ENCODE measurements around the gene WHAMM.
A peak's percentile ranks its signal among the peaks of the same experiment; 100 is the strongest.

Gene WHAMM

GRCh38 chr15:82805994-82806406, 3.4 kb upstream of the WHAMM start, which contains the start of gene FSD2:
Gene FSD2 (minus strand): TSS chr15:82806069. CDS start chr15:82787390, 18,679 bp downstream.
- TF ChIP-seq TAF1 (IDR thresholded peaks at IDR 0.05; ENCODE audit: borderline replicate concordance, insufficient read depth, low read length) (no peak), SIN3A (IDR thresholded peaks at IDR 0.05; ENCODE audit: borderline replicate concordance, insufficient read depth, low read length) (no peak), POLR2AphosphoS5 (IDR thresholded peaks at IDR 0.05; ENCODE audit: low read depth, low read length) (no peak), FOXP2 (optimal IDR thresholded peaks at IDR 0.05; ENCODE audit: borderline replicate concordance, extremely low read depth, extremely low read length, insufficient read depth) (no peak)
- TF ChIP-seq, protein P1, sequence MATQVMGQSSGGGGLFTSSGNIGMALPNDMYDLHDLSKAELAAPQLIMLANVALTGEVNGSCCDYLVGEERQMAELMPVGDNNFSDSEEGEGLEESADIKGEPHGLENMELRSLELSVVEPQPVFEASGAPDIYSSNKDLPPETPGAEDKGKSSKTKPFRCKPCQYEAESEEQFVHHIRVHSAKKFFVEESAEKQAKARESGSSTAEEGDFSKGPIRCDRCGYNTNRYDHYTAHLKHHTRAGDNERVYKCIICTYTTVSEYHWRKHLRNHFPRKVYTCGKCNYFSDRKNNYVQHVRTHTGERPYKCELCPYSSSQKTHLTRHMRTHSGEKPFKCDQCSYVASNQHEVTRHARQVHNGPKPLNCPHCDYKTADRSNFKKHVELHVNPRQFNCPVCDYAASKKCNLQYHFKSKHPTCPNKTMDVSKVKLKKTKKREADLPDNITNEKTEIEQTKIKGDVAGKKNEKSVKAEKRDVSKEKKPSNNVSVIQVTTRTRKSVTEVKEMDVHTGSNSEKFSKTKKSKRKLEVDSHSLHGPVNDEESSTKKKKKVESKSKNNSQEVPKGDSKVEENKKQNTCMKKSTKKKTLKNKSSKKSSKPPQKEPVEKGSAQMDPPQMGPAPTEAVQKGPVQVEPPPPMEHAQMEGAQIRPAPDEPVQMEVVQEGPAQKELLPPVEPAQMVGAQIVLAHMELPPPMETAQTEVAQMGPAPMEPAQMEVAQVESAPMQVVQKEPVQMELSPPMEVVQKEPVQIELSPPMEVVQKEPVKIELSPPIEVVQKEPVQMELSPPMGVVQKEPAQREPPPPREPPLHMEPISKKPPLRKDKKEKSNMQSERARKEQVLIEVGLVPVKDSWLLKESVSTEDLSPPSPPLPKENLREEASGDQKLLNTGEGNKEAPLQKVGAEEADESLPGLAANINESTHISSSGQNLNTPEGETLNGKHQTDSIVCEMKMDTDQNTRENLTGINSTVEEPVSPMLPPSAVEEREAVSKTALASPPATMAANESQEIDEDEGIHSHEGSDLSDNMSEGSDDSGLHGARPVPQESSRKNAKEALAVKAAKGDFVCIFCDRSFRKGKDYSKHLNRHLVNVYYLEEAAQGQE (IDR thresholded peaks at IDR 0.05; ENCODE audit: insufficient read depth in 1 of 2, low read depth in 2 of 2, low read length in 2 of 2) = no peak

DNA sequence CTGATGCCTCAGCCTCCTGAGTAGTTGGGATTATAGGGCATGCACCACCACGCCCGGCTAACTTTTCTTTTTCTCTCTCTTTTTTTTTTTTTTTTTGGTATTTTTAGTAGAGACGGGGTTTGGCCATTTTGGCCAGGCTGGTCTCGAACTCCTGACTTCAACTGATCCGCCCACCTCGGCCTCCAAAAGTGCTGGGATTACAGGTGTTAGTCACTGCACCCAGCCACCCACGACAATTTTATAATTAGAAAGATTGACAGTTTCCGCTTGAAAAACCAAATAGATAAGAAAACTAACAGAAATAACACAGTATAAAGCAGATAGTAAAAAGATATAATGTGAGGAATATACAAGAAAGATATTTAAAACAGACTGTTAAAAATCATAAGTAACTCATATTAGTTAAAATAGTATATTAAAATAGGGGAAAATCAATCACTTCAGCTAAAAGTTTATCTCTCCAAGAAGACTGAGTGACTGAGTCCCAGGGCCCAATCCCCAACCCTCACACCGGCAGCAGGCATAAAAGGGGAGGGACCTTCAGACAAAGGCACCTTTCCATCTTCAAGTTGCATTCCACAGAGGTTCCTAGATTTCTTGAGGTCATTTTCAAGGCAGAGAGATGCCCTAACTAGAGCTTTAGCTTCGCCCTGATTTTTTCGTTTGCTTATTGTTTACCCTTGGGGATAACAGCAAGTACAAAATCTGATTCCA, 1.4 kb upstream of the WHAMM start:
- no peak for TF ChIP-seq SIN3A (IDR thresholded peaks at IDR 0.05; ENCODE audit: borderline replicate concordance, insufficient read depth, low read length)

DNA sequence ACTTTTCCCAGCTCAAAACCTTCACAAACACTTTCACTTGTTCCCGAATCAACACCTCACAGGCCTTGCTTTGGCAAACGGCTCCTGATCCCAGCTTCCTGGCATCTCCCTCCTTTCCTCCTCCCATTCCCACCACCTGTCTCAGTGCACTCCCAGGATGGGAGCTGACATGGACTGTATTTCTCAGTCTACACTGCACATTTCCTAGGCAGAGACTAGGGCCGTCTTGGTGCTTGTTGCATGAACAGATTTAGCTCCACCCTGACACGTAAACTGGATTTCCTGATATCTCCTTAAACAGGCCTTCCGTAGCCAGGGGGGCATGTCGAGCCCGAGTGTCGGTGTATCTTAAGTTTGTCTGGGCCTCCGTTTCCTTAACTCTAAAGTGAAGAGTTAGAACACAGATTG, 790 bp upstream of the WHAMM start:
- no peak for TF ChIP-seq POLR2AphosphoS5 (IDR thresholded peaks at IDR 0.05; ENCODE audit: low read depth, low read length)
- TF ChIP-seq, protein P1 (IDR thresholded peaks at IDR 0.05; ENCODE audit: insufficient read depth in 1 of 2, low read depth in 2 of 2, low read length in 2 of 2) = no peak

GRCh38 chr15:82810061-82810889, 847 bp downstream of the WHAMM start:
- TF ChIP-seq POLR2AphosphoS5 (IDR thresholded peaks at IDR 0.05; ENCODE audit: low read depth, low read length) = no peak
- TF ChIP-seq TAF1 (IDR thresholded peaks at IDR 0.05; ENCODE audit: borderline replicate concordance, insufficient read depth, low read length) = 0 out of 2 replicates have a peak, but pooled peaks have one; percentile 5
- no peak for TF ChIP-seq SIN3A (IDR thresholded peaks at IDR 0.05; ENCODE audit: borderline replicate concordance, insufficient read depth, low read length)
- peak; percentile 10 for TF ChIP-seq FOXP2 (optimal IDR thresholded peaks at IDR 0.05; ENCODE audit: borderline replicate concordance, extremely low read depth, extremely low read length, insufficient read depth)

DNA sequence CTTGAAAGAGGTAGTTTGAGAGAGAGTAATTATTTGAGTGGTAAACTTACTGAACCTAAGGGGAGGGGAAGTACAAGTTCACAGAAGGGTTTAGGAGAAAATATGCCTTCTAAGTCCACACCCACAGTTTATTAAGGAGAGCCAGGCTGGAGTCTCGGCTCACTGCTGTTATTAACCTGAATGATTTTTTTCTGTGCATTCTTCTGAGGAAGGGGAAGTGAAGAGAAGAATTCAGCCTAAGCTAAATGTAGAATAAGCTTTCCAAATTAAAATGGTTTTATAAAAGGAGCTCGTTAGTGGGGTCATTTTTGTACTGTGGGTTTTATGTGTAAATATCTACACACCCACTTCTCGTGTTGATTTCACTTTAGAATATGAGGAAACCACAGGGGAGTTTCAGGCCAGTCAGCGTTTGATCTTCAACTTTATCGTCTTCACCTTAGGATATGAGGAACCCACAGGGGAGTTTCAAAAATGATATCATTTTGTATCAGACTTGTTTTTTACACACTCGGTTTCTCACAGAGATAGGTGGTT, 1.5 kb downstream of the WHAMM start:
- TF ChIP-seq, protein P1 (IDR thresholded peaks at IDR 0.05; ENCODE audit: insufficient read depth in 1 of 2, low read depth in 2 of 2, low read length in 2 of 2) = no peak
- TF ChIP-seq SIN3A (IDR thresholded peaks at IDR 0.05; ENCODE audit: borderline replicate concordance, insufficient read depth, low read length) (no peak), POLR2AphosphoS5 (IDR thresholded peaks at IDR 0.05; ENCODE audit: low read depth, low read length) (no peak), TAF1 (IDR thresholded peaks at IDR 0.05; ENCODE audit: borderline replicate concordance, insufficient read depth, low read length) (no peak), FOXP2 (optimal IDR thresholded peaks at IDR 0.05; ENCODE audit: borderline replicate concordance, extremely low read depth, extremely low read length, insufficient read depth) (no peak)

- TF ChIP-seq TAF1 (IDR thresholded peaks at IDR 0.05; ENCODE audit: borderline replicate concordance, insufficient read depth, low read length) (no peak), SIN3A (IDR thresholded peaks at IDR 0.05; ENCODE audit: borderline replicate concordance, insufficient read depth, low read length) (no peak)
Measured at GRCh38 chr15:82812994-82813393, 3.6 kb downstream of the WHAMM start.
